ENCODE data around the gene CDH23.

CDH23 gene

GRCh38 chr10:71832967-71833366 lies 436.2 kb downstream of the CDH23 start:
- no peak for ATAC-seq

GRCh38 chr10:71833451-71834342 lies 437.0 kb downstream of the CDH23 start:
- no peak for ATAC-seq
- TF ChIP-seq OSR1 (CRISPR knock-in tag; IDR thresholded peaks at IDR 0.05) (no peak), PPARA (CRISPR knock-in tag; IDR thresholded peaks at IDR 0.05; ENCODE audit: borderline replicate concordance) (no peak), ZFP30 (CRISPR knock-in tag; IDR thresholded peaks at IDR 0.05) (no peak), ARNTL (CRISPR knock-in tag; IDR thresholded peaks at IDR 0.05; ENCODE audit: borderline replicate concordance, low read depth) (no peak)

More at GRCh38 chr10:71832967-71833366, 436.2 kb downstream of the CDH23 start:
- no peak for TF ChIP-seq POU6F1 (CRISPR knock-in tag; IDR thresholded peaks at IDR 0.05; ENCODE audit: borderline replicate concordance, low read depth)
- TF ChIP-seq ARNTL (CRISPR knock-in tag; IDR thresholded peaks at IDR 0.05; ENCODE audit: borderline replicate concordance, low read depth), result no peak
- no peak for TF ChIP-seq TOX (CRISPR knock-in tag; IDR thresholded peaks at IDR 0.05; ENCODE audit: borderline replicate concordance)
- no peak for TF ChIP-seq ISL1 (CRISPR knock-in tag; IDR thresholded peaks at IDR 0.05)
- TF ChIP-seq ZNF565 (CRISPR knock-in tag; conservative IDR thresholded peaks at IDR 0.05; ENCODE audit: low read depth), result no peak
- no peak for TF ChIP-seq GLIS3 (CRISPR knock-in tag; IDR thresholded peaks at IDR 0.05)
- TF ChIP-seq BACH2 (CRISPR knock-in tag; IDR thresholded peaks at IDR 0.05; ENCODE audit: borderline replicate concordance), result no peak
- TF ChIP-seq PATZ1 (CRISPR knock-in tag; IDR thresholded peaks at IDR 0.05; ENCODE audit: borderline replicate concordance), result no peak
- no peak for TF ChIP-seq ESRRG (CRISPR knock-in tag; IDR thresholded peaks at IDR 0.05)
- TF ChIP-seq ZFP30 (CRISPR knock-in tag; IDR thresholded peaks at IDR 0.05), result no peak
- no peak for TF ChIP-seq TSHZ2 (CRISPR knock-in tag; IDR thresholded peaks at IDR 0.05)
- TF ChIP-seq ZC3H10 (CRISPR knock-in tag; IDR thresholded peaks at IDR 0.05), result no peak
- no peak for TF ChIP-seq TCF4 (CRISPR knock-in tag; IDR thresholded peaks at IDR 0.05; ENCODE audit: borderline replicate concordance)
- no peak for TF ChIP-seq ZFP3 (CRISPR knock-in tag; IDR thresholded peaks at IDR 0.05)
- no peak for TF ChIP-seq ZNF70 (CRISPR knock-in tag; IDR thresholded peaks at IDR 0.05)
- no peak for TF ChIP-seq PPARA (CRISPR knock-in tag; IDR thresholded peaks at IDR 0.05; ENCODE audit: borderline replicate concordance)
- no peak for TF ChIP-seq CREB5 (CRISPR knock-in tag; IDR thresholded peaks at IDR 0.05; ENCODE audit: low read depth)

GRCh38 chr10:71834343-71834674 lies 437.6 kb downstream of the CDH23 start:
- TF ChIP-seq ZC3H10 (CRISPR knock-in tag; IDR thresholded peaks at IDR 0.05) (no peak), GLIS3 (CRISPR knock-in tag; IDR thresholded peaks at IDR 0.05) (no peak), ZNF70 (CRISPR knock-in tag; IDR thresholded peaks at IDR 0.05) (no peak), ESRRG (CRISPR knock-in tag; IDR thresholded peaks at IDR 0.05) (no peak), PATZ1 (CRISPR knock-in tag; IDR thresholded peaks at IDR 0.05; ENCODE audit: borderline replicate concordance) (no peak), ZNF565 (CRISPR knock-in tag; conservative IDR thresholded peaks at IDR 0.05; ENCODE audit: low read depth) (no peak), ZFP3 (CRISPR knock-in tag; IDR thresholded peaks at IDR 0.05) (no peak), OSR1 (CRISPR knock-in tag; IDR thresholded peaks at IDR 0.05) (no peak), PPARA (CRISPR knock-in tag; IDR thresholded peaks at IDR 0.05; ENCODE audit: borderline replicate concordance) (no peak)
- ATAC-seq, result no peak
